Activated T-cell treated with anti-CD3 and anti-CD28 coated beads, Interleukin-2, amount 50 U/mL, for 24 hours (primary cell): ENCODE measurements around the gene ZFHX2.
"Not testable (repeated sequence)": the region's sequence is repeated elsewhere in the genome, so short reads cannot be mapped to it uniquely, and the experiment has no call there.

ENCODE experiments used
- DNase-seq: peaks from one replicate; pipeline ENCODE4 v3.0.0-alpha.2; 2020
- H3K27ac Mint-ChIP-seq: 2 replicates; pipeline ENCODE4 v1.8.0; 2020; ENCODE audit warnings: mild to moderate bottlenecking, mixed read lengths
- H3K27me3 Mint-ChIP-seq: 2 replicates; pipeline ENCODE4 v1.8.0; 2020; ENCODE audit warnings: mixed read lengths
- H3K36me3 Mint-ChIP-seq: 2 replicates; pipeline ENCODE4 v1.8.0; 2020; ENCODE audit warnings: low read depth, mixed read lengths
- H3K4me1 Mint-ChIP-seq: 2 replicates; pipeline ENCODE4 v1.8.0; 2020; ENCODE audit warnings: low read depth, mixed read lengths
- H3K4me3 Mint-ChIP-seq: 2 replicates; pipeline ENCODE4 v1.8.0; 2020; ENCODE audit warnings: mild to moderate bottlenecking, moderate library complexity, mixed read lengths
- H3K9me3 Mint-ChIP-seq: 2 replicates; pipeline ENCODE4 v1.8.0; 2020; ENCODE audit warnings: mixed read lengths

ZFHX2 gene

GRCh38 chr14:23544511-23545447, 6.8 kb downstream of the ZFHX2 start:
- Mint-ChIP-seq H3K27ac (no peak overlapping the region), H3K4me1 (no peaks in the 10 kb centered on the region), H3K27me3 (peaks cover under 1% of the 10 kb centered on the region), H3K9me3 (no peaks in the 10 kb centered on the region), H3K4me3 (no peak overlapping the region), H3K36me3 (no peaks in the 10 kb centered on the region)
- DNase-seq = no peak

GRCh38 chr14:23543403-23543802, 8.2 kb downstream of the ZFHX2 start:
- peaks cover 5% of the 10 kb centered on the region for H3K4me1 Mint-ChIP-seq
- H3K4me3 Mint-ChIP-seq = no peak overlapping the region
- no peaks in the 10 kb centered on the region for H3K36me3 Mint-ChIP-seq
- H3K27ac Mint-ChIP-seq = no peak overlapping the region
- peaks cover 2% of the 10 kb centered on the region for H3K27me3 Mint-ChIP-seq
- H3K9me3 Mint-ChIP-seq = no peaks in the 10 kb centered on the region
- DNase-seq = no peak

- H3K27me3 Mint-ChIP-seq = peaks cover 2% of the 10 kb centered on the region
- H3K36me3 Mint-ChIP-seq = no peaks in the 10 kb centered on the region
- no peak for DNase-seq
- no peaks in the 10 kb centered on the region for H3K9me3 Mint-ChIP-seq
- H3K4me3 Mint-ChIP-seq = no peak overlapping the region
- H3K27ac Mint-ChIP-seq = no peak overlapping the region
- H3K4me1 Mint-ChIP-seq = peaks cover 5% of the 10 kb centered on the region
These were observed 9.3 kb downstream of the ZFHX2 start for GRCh38 chr14:23542261-23542660.

- Mint-ChIP-seq H3K9me3 (no peaks in the 10 kb centered on the region), H3K4me1 (peaks cover 5% of the 10 kb centered on the region), H3K27ac (no peak overlapping the region), H3K27me3 (peaks cover 2% of the 10 kb centered on the region), H3K36me3 (no peaks in the 10 kb centered on the region), H3K4me3 (no peak overlapping the region)
- no peak for DNase-seq
These were observed 11.5 kb downstream of the ZFHX2 start for GRCh38 chr14:23540141-23540469.

- Mint-ChIP-seq H3K36me3 (no peaks in the 10 kb centered on the region), H3K27ac (no peak overlapping the region), H3K4me3 (no peak overlapping the region), H3K27me3 (peaks cover 2% of the 10 kb centered on the region), H3K4me1 (peaks cover 5% of the 10 kb centered on the region), H3K9me3 (no peaks in the 10 kb centered on the region)
- DNase-seq = no peak
These were observed 12.1 kb downstream of the ZFHX2 start for GRCh38 chr14:23539248-23540140.

GRCh38 chr14:23538785-23539184, 12.8 kb downstream of the ZFHX2 start:
- no peak for DNase-seq
- no peak overlapping the region for H3K27ac Mint-ChIP-seq
- H3K9me3 Mint-ChIP-seq = no peaks in the 10 kb centered on the region
- H3K27me3 Mint-ChIP-seq = peaks cover 2% of the 10 kb centered on the region
- no peaks in the 10 kb centered on the region for H3K36me3 Mint-ChIP-seq
- peaks cover 5% of the 10 kb centered on the region for H3K4me1 Mint-ChIP-seq
- no peak overlapping the region for H3K4me3 Mint-ChIP-seq

GRCh38 chr14:23538050-23538718, 13.4 kb downstream of the ZFHX2 start:
- peaks cover 5% of the 10 kb centered on the region for H3K4me1 Mint-ChIP-seq
- DNase-seq = no peak
- no peak overlapping the region for H3K27ac Mint-ChIP-seq
- H3K9me3 Mint-ChIP-seq = no peaks in the 10 kb centered on the region
- peaks cover 2% of the 10 kb centered on the region for H3K27me3 Mint-ChIP-seq
- H3K36me3 Mint-ChIP-seq = no peaks in the 10 kb centered on the region
- H3K4me3 Mint-ChIP-seq = no peak overlapping the region

- H3K9me3 Mint-ChIP-seq = no peaks in the 10 kb centered on the region
- no peak overlapping the region for H3K4me3 Mint-ChIP-seq
- no peak overlapping the region for H3K27ac Mint-ChIP-seq
- no peak for DNase-seq
- peaks cover 5% of the 10 kb centered on the region for H3K4me1 Mint-ChIP-seq
- H3K36me3 Mint-ChIP-seq = no peaks in the 10 kb centered on the region
- H3K27me3 Mint-ChIP-seq = peaks cover 2% of the 10 kb centered on the region
These were observed 14.1 kb downstream of the ZFHX2 start for GRCh38 chr14:23537351-23538049.

GRCh38 chr14:23536906-23537305, 14.7 kb downstream of the ZFHX2 start:
- H3K4me1 Mint-ChIP-seq, H3K36me3 Mint-ChIP-seq, H3K9me3 Mint-ChIP-seq, H3K4me3 Mint-ChIP-seq, H3K27me3 Mint-ChIP-seq, DNase-seq, H3K27ac Mint-ChIP-seq: not testable (repeated sequence)

GRCh38 chr14:23536494-23536893, 15.1 kb downstream of the ZFHX2 start:
- Mint-ChIP-seq H3K27ac (no peak overlapping the region), H3K4me3 (no peak overlapping the region), H3K9me3 (no peaks in the 10 kb centered on the region), H3K27me3 (peaks cover 2% of the 10 kb centered on the region), H3K36me3 (no peaks in the 10 kb centered on the region), H3K4me1 (peaks cover 5% of the 10 kb centered on the region)
- DNase-seq = no peak

GRCh38 chr14:23535943-23536342, 15.6 kb downstream of the ZFHX2 start:
- DNase-seq = no peak
- H3K36me3 Mint-ChIP-seq = no peaks in the 10 kb centered on the region
- H3K9me3 Mint-ChIP-seq = no peaks in the 10 kb centered on the region
- H3K27me3 Mint-ChIP-seq = peaks cover 2% of the 10 kb centered on the region
- no peak overlapping the region for H3K4me3 Mint-ChIP-seq
- peaks cover 5% of the 10 kb centered on the region for H3K4me1 Mint-ChIP-seq
- no peak overlapping the region for H3K27ac Mint-ChIP-seq

GRCh38 chr14:23533652-23534435, 17.7 kb downstream of the ZFHX2 start:
- Mint-ChIP-seq H3K27ac (no peak overlapping the region), H3K4me3 (no peak overlapping the region), H3K36me3 (no peaks in the 10 kb centered on the region), H3K27me3 (no peaks in the 10 kb centered on the region), H3K4me1 (no peaks in the 10 kb centered on the region), H3K9me3 (no peaks in the 10 kb centered on the region)
- no peak for DNase-seq

- H3K27me3 Mint-ChIP-seq = no peaks in the 10 kb centered on the region
- no peak overlapping the region for H3K4me3 Mint-ChIP-seq
- H3K36me3 Mint-ChIP-seq = no peaks in the 10 kb centered on the region
- no peak overlapping the region for H3K27ac Mint-ChIP-seq
- H3K9me3 Mint-ChIP-seq = no peaks in the 10 kb centered on the region
- no peak for DNase-seq
- no peaks in the 10 kb centered on the region for H3K4me1 Mint-ChIP-seq
These were observed 18.9 kb downstream of the ZFHX2 start for GRCh38 chr14:23532658-23533057.
